ENCODE measurements around the gene ARHGEF7. TPM values are rescaled to one million over a fixed set of nuclear protein-coding genes. Genes with fewer than 3 reads are reported as not detected.

Gene ARHGEF7
- total and polyA plus RNA-seq, 2 experiments from 2014 or later: 30.1 to 46.8 TPM

DNA sequence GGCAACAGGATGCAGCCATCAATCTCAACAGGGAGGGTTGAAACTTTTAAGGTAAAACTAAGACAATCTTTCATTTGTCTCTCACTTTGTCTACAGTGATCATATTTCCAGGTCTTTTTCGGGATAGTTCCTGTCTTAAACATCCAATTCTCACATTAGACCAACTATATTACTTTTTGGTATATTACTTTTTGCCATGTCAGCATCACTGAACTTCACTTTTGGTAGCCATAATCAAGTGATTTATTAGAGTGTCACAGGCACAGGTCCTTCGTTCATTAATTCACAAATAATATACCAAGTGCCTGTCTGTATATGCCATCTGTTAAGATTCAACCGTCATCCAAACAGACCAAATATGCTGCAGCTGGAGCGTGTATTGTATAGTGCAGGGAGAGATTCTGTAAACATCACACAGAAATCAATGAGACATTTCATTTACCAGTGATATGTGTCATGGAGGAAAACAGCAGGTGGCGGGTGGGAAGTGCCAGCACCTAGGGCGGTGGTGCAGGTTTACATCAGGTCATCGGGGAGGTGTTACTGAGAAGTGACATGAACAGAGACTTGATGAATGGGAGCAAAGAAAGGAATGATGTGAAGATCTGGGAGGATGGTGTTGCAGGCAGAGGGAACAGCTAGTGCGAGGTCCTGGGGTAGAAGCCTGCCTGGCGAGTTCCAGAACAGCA is 24.9 kb downstream of the ARHGEF7 start:
- DNase-seq (ENCODE audit: low spot score): no peak
- WGBS (ENCODE audit: low lambda C conversion rate, missing lambda C conversion rate): 84% methylated on average over 9 of the region's 9 CpGs
- Histone ChIP-seq H3K27me3 (peaks cover 9% of the 10 kb centered on the region), H3K79me2 (no peaks in the 10 kb centered on the region), H3K4me2 (no peak overlapping the region), H3K27ac (no peak overlapping the region), H4K20me1 (ENCODE audit: insufficient read depth, poor library complexity, severe bottlenecking) (no peaks in the 10 kb centered on the region), H2AFZ (no peak overlapping the region), H3K4me1 (ENCODE audit: insufficient read depth) (no peaks in the 10 kb centered on the region), H3K4me3 (no peak overlapping the region), H3K9me3 (ENCODE audit: low read depth) (no peaks in the 10 kb centered on the region), H3K36me3 (replicated peaks; ENCODE audit: insufficient read depth, low read depth) (no peaks in the 10 kb centered on the region), H3K9me2 (replicated peaks; ENCODE audit: insufficient read depth) (no peaks in the 10 kb centered on the region)
- TF ChIP-seq EZH2 (IDR thresholded peaks at IDR 0.05; ENCODE audit: borderline replicate concordance): no peak

DNA sequence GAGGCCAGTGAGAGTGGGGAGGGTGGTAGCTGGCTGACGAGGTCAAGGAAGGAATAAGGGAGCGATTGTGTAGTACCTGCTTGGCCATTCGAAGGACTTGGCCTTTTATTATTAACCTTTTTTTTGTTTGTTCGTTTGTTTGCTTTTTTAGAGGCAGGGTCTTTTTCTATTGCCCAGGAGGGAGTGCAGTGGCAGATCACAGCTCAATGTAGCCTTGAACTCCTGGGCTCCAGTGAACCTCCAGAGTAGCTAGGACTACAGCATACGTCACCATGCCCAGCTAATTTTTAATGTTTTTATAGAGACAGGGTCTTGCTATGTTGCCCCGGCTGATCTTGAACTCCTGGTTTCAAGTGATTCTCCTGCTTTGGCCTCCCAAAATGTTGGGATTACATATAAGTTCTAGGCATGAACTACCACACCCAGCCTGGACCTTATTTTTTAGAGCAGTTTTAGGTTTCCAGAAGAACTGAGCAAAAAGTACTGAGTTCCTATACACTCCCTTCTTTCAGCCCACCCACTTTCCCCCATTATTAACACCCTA is 25.5 kb downstream of the ARHGEF7 start:
- H3K9me2 ChIP-seq (replicated peaks; ENCODE audit: insufficient read depth): no peaks in the 10 kb centered on the region
- no peaks in the 10 kb centered on the region for H3K36me3 ChIP-seq (replicated peaks; ENCODE audit: insufficient read depth, low read depth)
- no peaks in the 10 kb centered on the region for H3K79me2 ChIP-seq
- no peak overlapping the region for H3K4me2 ChIP-seq
- no peak overlapping the region for H3K4me3 ChIP-seq
- no peak for DNase-seq (ENCODE audit: low spot score)
- H2AFZ ChIP-seq: no peak overlapping the region
- H3K27me3 ChIP-seq: peaks cover 9% of the 10 kb centered on the region
- no peaks in the 10 kb centered on the region for H3K9me3 ChIP-seq (ENCODE audit: low read depth)
- H3K27ac ChIP-seq: no peak overlapping the region
- TF ChIP-seq, protein P1, sequence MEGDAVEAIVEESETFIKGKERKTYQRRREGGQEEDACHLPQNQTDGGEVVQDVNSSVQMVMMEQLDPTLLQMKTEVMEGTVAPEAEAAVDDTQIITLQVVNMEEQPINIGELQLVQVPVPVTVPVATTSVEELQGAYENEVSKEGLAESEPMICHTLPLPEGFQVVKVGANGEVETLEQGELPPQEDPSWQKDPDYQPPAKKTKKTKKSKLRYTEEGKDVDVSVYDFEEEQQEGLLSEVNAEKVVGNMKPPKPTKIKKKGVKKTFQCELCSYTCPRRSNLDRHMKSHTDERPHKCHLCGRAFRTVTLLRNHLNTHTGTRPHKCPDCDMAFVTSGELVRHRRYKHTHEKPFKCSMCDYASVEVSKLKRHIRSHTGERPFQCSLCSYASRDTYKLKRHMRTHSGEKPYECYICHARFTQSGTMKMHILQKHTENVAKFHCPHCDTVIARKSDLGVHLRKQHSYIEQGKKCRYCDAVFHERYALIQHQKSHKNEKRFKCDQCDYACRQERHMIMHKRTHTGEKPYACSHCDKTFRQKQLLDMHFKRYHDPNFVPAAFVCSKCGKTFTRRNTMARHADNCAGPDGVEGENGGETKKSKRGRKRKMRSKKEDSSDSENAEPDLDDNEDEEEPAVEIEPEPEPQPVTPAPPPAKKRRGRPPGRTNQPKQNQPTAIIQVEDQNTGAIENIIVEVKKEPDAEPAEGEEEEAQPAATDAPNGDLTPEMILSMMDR (IDR thresholded peaks at IDR 0.05; ENCODE audit: poor library complexity): no peak
- TF ChIP-seq EZH2phosphoT487 (IDR thresholded peaks at IDR 0.05; ENCODE audit: low read depth, severe bottlenecking, unreplicated experiment): no peak
- no peak for TF ChIP-seq EZH2 (IDR thresholded peaks at IDR 0.05; ENCODE audit: borderline replicate concordance)
- H4K20me1 ChIP-seq (ENCODE audit: insufficient read depth, poor library complexity, severe bottlenecking): no peaks in the 10 kb centered on the region
- WGBS (ENCODE audit: low lambda C conversion rate, missing lambda C conversion rate): 89% methylated on average over 6 of the region's 6 CpGs
- H3K4me1 ChIP-seq (ENCODE audit: insufficient read depth): no peaks in the 10 kb centered on the region

DNA sequence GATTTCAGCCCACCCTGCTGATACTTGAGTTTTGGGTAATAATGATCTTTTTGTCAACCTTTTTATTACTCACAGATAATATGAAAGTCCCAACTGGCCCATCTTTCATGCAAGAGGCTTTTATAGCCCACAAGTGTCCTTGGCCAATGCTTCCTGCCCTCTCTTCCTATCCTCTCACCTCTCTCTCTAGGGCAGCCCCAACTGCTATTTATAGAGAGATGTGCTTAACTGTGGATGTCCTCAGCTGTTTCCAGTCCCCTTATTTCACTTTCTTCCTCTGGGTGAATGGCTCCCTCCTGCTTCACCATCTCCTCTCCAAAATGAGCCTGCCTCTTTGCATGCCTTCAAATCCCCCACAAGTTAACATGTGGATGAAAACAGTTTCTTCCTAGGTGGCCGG is 27.4 kb downstream of the ARHGEF7 start:
- no peak for DNase-seq (ENCODE audit: low spot score)
- Histone ChIP-seq H3K4me3 (no peak overlapping the region), H3K27me3 (peaks cover 6% of the 10 kb centered on the region), H3K9me2 (replicated peaks; ENCODE audit: insufficient read depth) (no peaks in the 10 kb centered on the region), H3K27ac (no peak overlapping the region), H3K4me1 (ENCODE audit: insufficient read depth) (no peaks in the 10 kb centered on the region), H3K36me3 (replicated peaks; ENCODE audit: insufficient read depth, low read depth) (no peaks in the 10 kb centered on the region), H2AFZ (no peak overlapping the region), H3K79me2 (no peaks in the 10 kb centered on the region), H3K4me2 (no peak overlapping the region), H3K9me3 (ENCODE audit: low read depth) (no peaks in the 10 kb centered on the region), H4K20me1 (ENCODE audit: insufficient read depth, poor library complexity, severe bottlenecking) (no peaks in the 10 kb centered on the region)
- TF ChIP-seq EZH2phosphoT487 (IDR thresholded peaks at IDR 0.05; ENCODE audit: low read depth, severe bottlenecking, unreplicated experiment) (no peak), EZH2 (IDR thresholded peaks at IDR 0.05; ENCODE audit: borderline replicate concordance) (no peak)
- TF ChIP-seq, protein P1 (IDR thresholded peaks at IDR 0.05; ENCODE audit: poor library complexity): no peak
- 88% methylated on average over 1 of the region's 1 CpG for WGBS (ENCODE audit: low lambda C conversion rate, missing lambda C conversion rate)

DNA sequence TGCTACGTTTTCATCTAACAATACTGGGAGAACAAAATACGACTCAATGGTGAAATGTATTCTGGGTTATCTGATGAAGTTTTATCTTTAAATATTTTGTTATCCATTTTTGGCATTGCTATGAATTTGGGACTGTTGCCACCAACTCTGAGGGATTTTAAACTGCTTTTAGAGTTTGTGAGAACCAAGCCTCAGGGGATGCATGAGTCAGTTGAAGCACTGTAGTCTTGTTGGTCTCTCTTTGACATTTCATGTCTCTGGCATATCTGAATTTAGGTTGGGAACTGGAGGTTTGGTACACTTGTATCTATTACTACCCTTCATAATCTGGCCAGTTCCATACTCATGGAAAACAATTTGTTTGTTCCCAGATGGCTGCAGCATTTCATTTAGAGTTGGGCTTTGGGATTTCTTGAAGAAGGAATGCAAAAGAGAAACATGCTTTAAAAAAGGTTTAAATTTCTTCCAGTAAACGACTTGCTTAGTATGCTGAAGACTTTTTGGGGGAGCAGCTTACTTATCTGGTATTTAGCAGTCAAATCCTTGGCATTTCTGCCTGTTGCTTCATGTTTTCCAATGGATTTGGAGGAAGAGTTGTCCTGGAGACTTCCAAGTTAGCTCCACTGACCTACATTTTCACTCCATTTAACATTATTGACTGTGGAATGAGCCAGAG is 28.9 kb downstream of the ARHGEF7 start:
- Histone ChIP-seq H3K79me2 (no peaks in the 10 kb centered on the region), H3K9me3 (ENCODE audit: low read depth) (no peaks in the 10 kb centered on the region), H2AFZ (no peak overlapping the region), H3K4me3 (no peak overlapping the region), H4K20me1 (ENCODE audit: insufficient read depth, poor library complexity, severe bottlenecking) (no peaks in the 10 kb centered on the region), H3K27me3 (peaks cover 12% of the 10 kb centered on the region), H3K9me2 (replicated peaks; ENCODE audit: insufficient read depth) (no peaks in the 10 kb centered on the region), H3K36me3 (replicated peaks; ENCODE audit: insufficient read depth, low read depth) (no peaks in the 10 kb centered on the region), H3K4me1 (ENCODE audit: insufficient read depth) (no peaks in the 10 kb centered on the region), H3K4me2 (no peak overlapping the region), H3K27ac (no peak overlapping the region)
- 73% methylated on average over 3 of the region's 3 CpGs for WGBS (ENCODE audit: low lambda C conversion rate, missing lambda C conversion rate)
- TF ChIP-seq, protein P1 (IDR thresholded peaks at IDR 0.05; ENCODE audit: poor library complexity): no peak
- TF ChIP-seq EZH2 (IDR thresholded peaks at IDR 0.05; ENCODE audit: borderline replicate concordance) (no peak), EZH2phosphoT487 (IDR thresholded peaks at IDR 0.05; ENCODE audit: low read depth, severe bottlenecking, unreplicated experiment) (no peak)
- no peak for DNase-seq (ENCODE audit: low spot score)
